TTC549 (cell line): ENCODE measurements around the gene TNS2.
"Not testable (repeated sequence)": the region's sequence is repeated elsewhere in the genome, so short reads cannot be mapped to it uniquely, and the experiment has no call there.

Experiments
- FAIRE-seq: peaks from 2 replicates; lab custom pipeline; 2012; peaks lifted over from hg19 to GRCh38; lab: Jason Lieb, UNC

Gene TNS2

DNA sequence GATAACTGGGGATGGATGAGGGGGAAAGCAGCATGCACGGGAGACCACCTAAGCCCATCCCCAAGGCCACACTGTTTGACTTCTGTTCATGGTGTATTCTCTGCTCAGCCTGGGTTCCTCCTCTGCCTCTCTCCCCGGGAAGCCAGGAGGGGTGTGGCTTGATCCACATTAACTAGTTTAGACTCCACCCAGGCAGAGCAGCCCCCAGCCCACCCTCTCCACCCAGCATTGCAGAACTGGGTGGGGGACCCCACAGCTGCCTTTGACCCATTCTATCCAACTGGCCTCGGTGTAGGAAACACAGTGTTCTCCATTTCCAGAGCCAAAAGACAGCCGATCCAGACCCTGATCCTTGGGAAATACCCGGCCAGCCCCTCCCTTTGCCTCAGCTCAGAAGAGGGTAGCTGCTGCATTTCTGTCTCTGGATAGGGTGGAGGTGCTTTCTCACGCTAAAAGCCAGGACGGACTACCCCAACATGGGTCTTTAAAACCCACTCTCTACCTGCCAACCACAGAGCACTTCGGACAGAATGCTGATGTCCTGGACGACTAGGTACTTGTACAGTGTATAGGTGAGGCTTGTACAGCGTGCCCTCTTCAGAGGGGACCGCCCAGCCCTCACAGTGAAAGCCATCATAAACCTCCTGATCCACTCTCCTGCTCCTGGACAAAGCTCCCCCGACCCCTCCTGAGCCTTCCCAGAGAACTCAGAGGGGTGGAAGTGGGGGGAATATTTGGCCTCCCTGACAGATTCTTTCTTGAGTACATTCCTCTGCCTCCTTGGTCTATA lies 20.0 kb downstream of the TNS2 start:
- no peak for FAIRE-seq

DNA sequence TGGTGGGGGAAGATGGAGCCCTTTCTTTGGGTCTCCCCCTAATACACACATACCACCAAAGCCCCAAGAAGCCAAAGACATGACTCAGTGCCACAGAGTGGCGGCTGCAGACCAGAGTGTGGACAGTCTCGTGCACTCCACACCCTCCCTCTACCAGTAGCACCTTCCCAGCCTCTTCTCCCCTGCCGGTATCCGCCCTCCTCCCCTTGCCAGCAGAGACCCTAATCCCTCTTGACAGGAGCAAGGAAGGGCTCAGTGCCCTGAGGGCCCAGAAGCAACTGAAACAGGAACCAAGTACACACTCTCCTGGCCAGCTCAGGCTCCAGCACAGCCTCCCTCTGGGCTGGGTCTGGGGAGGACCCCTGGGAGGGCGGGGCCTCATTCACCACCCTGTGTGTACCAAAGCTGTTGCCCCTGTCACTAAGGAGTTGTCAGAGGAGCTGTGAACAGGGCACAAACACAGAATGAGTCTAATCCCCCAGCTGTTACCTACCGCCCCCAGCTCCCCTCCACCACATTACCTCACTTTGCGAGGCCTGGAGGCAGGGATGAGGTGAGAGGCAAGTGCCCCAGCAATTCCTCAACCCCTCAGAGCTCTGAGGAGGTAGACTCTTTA lies 21.1 kb downstream of the TNS2 start:
- no peak for FAIRE-seq

DNA sequence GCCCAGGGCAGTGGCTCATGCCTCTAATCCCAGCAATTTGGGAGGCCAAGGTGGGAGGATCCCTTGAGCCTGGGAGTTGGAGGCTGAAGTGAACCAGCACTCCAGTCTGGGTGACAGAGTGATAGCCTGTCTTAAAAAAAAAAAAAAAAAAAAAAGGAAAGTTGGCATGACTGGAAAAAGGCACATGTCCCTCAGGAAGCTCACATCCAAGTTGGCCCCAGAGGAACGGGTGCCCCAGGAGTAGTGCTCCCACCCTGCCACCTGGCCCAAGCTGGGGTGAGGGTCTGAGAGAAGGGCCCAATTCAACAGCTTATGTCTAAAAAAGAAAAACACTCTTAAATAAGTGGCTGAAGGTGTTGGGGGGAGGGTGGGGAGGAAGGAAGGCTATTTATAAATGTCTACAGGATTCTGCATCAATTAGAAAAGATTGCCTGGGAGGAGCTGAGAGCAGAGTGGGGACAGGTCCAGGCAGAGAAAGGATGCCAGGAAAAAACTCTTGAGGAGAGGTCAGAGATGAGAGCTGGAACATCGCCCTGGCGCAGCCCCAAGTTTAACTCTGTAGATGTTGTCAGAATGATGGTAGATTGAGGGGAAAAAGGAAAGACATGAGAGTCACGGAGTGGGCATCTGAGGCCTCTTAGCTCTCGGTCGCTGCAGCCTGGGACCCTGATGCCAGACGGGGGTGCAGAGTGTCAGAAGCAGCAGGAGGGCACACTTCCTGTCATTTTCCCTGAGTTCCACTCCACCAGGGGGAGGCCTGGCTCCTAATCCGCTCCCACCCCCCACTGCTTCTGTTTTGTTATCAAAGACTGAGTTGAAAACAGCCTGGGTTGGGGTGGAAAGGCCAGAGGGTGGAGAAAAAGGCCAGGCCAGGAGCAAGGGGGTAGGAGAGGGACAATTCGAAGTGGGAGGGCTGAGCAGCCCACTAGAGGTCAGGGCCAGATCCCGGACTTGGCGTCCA lies 22.0 kb downstream of the TNS2 start:
- no peak for FAIRE-seq

- FAIRE-seq = no peak
Measured at GRCh38 chr12:53073881-53074280, 24.0 kb downstream of the TNS2 start.

DNA sequence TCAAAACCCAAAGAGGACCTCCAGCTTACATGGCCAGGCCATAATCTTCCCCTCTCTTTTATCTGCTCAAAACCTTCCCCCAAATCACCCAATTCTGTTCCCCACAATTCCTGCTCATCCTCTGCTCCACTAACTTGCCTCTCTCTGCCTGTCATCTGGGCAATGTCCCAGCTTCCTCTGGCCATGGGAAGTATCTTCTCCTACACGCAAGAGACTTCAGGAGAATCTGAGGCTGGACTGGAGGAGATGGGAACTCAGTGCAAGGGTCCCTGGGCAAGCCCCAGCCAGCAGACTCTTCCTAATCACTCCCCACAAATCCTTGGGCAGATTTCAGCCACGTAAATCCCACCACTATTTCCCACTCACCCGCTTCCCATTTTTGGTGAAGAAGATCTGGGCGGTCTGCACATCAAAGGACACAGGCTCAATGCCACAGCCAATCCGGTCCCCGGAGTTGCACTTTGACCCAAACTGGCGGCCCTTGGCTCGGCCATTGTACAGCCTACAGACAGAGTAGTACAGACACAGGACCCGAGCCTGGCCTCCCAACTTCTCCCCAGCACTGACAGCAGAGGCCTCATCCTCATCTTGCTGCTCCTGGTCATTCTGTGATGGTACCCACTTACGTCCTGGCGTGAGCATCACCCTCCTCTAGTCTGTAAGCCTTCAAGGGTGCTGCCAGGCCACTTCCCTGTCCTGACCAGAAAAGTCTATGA lies 24.6 kb downstream of the TNS2 start:
- no peak for FAIRE-seq

GRCh38 chr12:53074999-53075370 lies 25.1 kb downstream of the TNS2 start:
- no peak for FAIRE-seq

DNA sequence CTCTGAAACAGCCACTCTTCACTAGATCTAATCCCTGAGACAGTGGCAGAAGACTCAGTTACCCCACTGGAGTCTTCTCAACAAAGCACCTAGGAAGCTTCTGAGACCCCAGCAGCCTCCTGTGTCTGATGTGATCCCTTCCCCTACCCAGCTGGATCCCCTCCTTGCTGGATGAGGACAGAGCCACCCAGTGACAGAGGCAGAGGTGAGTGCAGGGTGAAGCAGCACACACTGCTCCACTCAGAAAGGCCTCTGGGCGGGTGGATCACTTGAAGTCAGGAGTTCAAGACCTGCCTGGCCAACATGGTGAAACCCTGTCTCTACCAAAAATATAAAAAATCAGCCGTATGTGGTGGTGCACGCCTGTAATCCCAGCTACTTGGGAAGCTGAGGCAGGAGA lies 26.6 kb downstream of the TNS2 start:
- no peak for FAIRE-seq

DNA sequence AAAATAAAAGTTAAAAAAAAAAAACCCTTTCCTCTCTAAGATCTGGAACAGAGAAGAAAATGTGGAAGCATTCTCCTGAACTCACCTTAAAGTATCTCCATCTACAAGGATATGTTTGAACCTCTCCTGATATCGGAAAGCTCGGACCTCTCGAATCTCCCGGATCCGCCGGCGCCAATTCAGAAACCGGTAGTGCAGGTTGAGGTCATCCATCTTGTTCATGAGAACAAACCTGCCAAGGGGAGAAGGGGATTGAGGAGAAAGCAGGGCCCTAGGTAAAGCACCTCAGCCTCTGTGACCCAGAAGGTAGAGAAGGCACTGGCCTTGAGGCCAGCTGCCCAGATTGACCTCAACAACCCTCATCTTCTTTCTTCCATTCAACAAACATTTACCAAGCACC lies 27.2 kb downstream of the TNS2 start:
- no peak for FAIRE-seq

DNA sequence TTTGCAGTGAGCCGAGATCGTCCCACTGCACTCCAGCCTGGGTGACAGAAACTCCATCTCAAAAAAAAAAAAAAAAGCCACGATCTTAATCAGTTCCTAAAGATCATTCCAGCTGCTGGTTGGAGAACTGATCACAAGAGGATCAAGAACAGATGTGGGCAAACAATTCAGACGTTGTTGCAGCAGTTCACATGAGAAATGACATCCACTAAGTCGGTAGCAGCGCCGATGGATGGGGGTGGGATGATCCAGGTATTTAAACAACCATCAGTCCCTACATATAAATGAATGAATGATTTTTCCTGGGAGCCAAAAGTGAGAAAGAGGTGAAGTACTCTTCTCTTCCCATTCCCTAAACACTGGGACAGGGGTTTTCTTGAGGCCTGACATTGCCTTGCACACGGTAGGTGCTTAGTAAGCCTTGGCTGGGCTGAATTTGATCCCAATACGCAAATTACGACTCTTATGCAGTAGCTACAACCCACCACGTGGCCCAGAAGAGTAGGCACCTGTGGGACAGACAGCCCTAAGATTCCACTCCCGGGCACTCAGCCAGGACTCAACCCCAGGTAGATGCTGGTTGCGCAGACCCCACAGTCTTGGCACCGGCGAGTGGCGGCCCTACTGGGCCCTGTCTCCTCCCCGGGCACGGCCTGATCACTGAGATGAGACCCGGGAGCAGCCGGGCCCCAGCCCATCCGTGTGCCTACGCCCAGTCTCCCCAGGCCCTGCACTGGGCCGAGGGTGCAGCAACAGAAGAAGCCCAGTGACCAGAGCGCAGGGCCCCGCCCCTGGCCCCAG lies 28.8 kb downstream of the TNS2 start:
- no peak for FAIRE-seq

DNA sequence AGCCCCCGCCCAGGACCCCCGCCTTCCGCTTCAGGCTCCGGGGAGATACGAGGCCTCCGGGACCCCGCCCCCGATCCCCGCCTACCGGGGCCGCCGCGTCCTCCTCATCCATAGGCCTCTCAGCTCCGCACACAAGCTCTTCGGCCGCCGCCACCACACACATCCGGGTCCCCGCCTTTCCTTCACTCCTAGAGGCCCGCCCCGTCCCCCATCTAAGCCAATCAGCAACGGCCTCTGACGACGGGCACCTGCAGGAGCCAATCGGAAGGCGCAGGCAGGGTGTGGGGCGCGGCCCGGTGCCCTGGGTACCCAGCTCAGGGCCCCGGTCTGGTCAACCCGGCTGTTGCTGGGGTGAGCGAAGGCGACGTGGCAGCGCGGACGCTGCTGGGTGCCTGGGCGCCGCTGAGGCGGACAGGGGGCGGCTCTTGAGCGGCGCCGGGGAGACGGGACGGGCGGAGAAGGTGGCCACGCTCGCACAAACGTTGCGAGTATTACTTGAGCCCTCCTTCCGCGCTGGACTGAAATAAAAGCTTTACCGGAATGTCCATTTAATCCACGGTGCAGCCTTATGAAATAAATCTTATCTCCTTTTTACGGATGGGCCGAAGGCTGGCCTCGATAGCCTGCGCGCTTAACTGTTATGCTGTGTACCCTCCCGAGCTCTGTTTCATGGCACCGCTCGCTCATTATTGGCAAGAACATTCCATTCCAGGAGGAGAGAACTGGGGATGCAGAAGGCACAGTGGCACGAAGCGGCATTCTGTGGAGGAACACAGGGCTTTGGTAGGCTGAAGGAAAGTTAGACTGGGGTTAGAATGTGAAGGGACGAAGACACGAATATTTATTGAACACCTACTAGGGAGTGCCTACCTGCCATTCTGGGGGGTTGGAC lies 29.6 kb downstream of the TNS2 start, which contains the start of gene SPRYD3:
TSS of gene SPRYD3 (minus strand) at position 165 of the 892 bp plus-strand sequence. CDS start at position 108, 57 bp downstream.
- peak; percentile 3 for FAIRE-seq

DNA sequence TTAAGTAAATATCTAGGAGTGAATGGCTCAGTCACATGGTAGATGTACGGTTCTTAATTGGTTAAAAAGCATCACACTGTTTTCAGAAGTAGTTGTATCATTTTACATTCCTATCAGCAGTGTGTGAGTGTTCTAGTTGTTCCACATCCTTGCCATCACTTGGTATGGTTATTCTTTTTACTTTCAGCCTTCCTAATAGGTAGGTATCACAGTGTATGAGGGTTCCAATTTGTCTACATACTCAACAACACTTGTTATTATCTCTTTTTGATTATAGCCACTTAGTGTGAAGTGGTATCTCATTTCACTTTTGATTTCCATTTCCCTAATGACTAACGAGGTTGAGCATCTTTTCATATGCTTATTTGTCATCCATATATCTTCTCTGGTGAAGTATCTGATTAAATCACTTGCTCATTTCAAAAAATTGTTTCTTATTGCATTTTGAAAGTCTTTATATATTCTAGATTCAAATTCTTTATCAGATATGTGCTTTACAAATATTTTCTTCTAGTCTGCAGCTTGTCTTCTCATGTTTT lies 32.8 kb downstream of the TNS2 start:
- no peak for FAIRE-seq

DNA sequence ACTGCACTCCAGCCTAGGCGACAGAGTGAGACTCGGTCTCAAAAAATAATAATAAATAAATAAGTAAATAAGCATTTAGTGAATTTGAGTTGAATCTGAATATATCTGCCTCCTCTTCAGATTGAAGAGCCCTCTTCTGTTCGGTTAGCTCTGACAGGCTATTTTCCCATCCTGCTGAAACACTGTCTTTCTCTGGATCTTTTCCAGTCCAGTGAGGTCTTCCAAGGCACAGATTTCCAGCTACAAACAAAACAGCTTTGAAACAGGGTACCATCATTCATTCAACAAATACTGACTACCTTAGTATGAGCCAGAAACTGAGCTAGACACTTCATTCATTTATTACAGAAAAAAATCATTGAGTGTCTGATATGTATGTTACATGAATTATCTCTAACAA lies 36.5 kb downstream of the TNS2 start:
- FAIRE-seq = no peak

GRCh38 chr12:53090105-53090504 lies 40.2 kb downstream of the TNS2 start:
- no peak for FAIRE-seq

GRCh38 chr12:53090554-53090953 lies 40.7 kb downstream of the TNS2 start:
- FAIRE-seq = no peak

- no peak for FAIRE-seq
Measured at GRCh38 chr12:53091756-53092155, 41.9 kb downstream of the TNS2 start.

DNA sequence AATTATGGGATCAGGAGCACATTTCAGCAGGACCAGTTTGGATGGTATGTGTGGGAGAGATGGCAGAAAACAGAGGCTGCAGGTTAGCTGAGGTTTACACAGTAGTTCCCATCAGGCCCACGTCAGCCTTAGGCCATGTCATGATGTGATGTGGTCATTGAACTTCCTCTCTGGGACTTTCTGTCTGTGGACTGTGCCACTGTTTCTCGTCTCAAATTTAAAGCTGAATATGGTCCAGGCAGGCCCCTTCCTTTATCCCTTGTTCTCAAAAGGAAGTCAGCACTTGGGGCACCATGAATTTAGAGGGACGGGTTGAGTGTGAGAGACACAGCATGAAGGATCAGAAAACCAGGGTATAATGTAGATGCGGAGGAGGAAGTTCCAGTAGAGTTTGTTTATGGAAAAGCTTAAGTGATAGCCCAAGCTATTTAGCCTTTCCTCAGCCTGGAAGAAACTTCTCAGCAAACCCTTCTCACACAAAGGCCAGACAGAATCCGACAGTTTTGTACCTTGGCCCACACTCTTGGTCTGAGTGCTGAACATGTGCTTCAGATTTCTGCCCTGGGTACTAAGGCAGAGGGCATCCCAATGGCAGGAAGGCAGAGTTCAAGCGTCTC lies 44.0 kb downstream of the TNS2 start:
- no peak for FAIRE-seq

DNA sequence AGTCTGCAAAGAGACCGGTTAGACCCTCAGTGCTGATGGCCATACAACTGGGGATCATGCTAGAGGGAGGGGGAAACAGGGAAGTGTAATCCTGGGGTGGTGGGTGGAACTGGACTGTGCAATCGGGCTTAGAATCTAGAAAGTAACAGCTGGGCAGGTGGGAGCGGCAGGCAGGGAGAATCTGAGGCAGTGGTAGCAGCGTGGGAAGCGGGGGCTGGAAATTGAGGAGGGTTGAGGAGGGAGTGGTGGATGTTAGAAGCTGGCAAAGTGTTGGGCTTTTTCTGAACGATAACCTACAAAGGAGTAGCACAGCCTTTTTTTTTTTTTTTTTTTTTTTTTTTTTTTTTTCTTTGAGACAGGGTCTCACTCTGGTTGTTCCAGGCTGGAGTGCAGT lies 44.5 kb downstream of the TNS2 start:
- no peak for FAIRE-seq

DNA sequence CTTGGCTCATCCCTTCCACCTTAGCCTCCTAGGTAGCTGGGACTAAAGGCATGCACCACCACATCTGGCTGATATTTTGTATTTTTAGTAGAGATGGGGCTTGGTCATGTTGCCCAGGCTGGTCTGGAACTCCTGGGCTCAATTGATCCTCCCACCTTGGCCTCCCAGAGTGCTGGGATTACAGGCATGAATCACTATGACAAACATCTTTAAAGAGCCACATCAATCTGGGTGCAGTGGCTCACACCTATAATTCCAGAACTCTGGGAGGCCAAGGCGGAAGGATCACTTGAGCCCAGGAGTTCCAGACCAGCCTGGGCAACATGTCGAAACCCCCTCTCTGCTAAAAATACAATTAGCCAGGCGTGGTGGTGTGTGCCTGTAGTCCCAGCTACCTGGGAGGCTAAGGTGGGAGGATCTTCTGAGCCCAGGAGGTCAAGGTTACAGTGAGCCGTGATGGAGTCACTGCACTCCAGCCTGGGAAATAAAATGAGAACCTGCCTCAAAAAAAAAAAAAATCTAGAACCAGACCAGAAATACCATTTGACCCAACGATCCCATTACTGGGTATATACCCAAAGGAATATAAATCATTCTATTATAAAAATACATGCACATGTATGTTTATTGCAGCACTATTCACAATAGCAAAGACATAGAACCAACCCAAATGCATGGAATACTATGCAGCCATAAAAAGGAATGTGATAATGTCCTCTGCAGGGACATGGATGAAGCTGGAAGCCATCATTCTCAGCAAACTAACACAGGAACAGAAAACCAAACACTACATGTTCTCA lies 45.1 kb downstream of the TNS2 start:
- FAIRE-seq = not testable (repeated sequence)

- not testable (repeated sequence) for FAIRE-seq
Measured at GRCh38 chr12:53095596-53095895, 45.7 kb downstream of the TNS2 start.
